CD14-positive monocyte (primary cell): Measurements from ENCODE around the gene DDI2. TPM values are rescaled to one million over a fixed set of nuclear protein-coding genes. Genes with fewer than 3 reads are reported as not detected.

Source experiments
- DNase-seq, 3 donors: peaks; one replicate each; pipeline ENCODE4 v3.0.0-alpha.2; 2011 to 2022
- H2AFZ ChIP-seq: 2 replicates; pipeline ENCODE4 v1.6.0; 2012; ENCODE audit warnings: mild to moderate bottlenecking, low read depth, low read length, inconsistent platforms; ENCODE audit not compliant: insufficient read depth, poor library complexity, severe bottlenecking
- H3K27ac ChIP-seq, 2 donors: 1 replicate in 1 of 2; 2 replicates in 1 of 2; pipeline ENCODE4 v1.5.1; 2012 to 2013; ENCODE audit warnings: low read length in 2 of 2, control low read depth in 1 of 2, inconsistent platforms in 1 of 2, low read depth in 1 of 2, mild to moderate bottlenecking in 1 of 2
- H3K27me3 ChIP-seq, 2 donors: one replicate each; pipeline versions ENCODE4 v1.6.0 to v1.6.1; 2011 to 2013; ENCODE audit warnings: low read length in 2 of 2; ENCODE audit not compliant: control insufficient read depth in 2 of 2, insufficient read depth in 2 of 2
- H3K36me3 ChIP-seq, 2 donors: replicated peaks in 1 of 2; 1 replicate in 1 of 2; 2 replicates in 1 of 2; pipeline versions ENCODE4 v1.5.1 to v1.6.1; 2012 to 2013; ENCODE audit warnings: low read length in 2 of 2, control low read depth in 1 of 2, inconsistent platforms in 1 of 2, mild to moderate bottlenecking in 1 of 2; ENCODE audit not compliant: insufficient read depth in 2 of 2, control insufficient read depth in 1 of 2
- H3K4me1 ChIP-seq, 2 donors: 1 replicate in 1 of 2; 2 replicates in 1 of 2; pipeline versions ENCODE4 v1.5.1 to v1.6.1; 2012 to 2013; ENCODE audit warnings: low read length in 2 of 2, control low read depth in 1 of 2, inconsistent platforms in 1 of 2, mild to moderate bottlenecking in 1 of 2, moderate library complexity in 1 of 2; ENCODE audit not compliant: insufficient read depth in 2 of 2, control insufficient read depth in 1 of 2
- H3K4me2 ChIP-seq: replicated peaks from 2 replicates; pipeline ENCODE3; 2012; ENCODE audit warnings: low read length, moderate library complexity, mild to moderate bottlenecking; ENCODE audit not compliant: poor library complexity, severe bottlenecking; ENCODE audit errors: extremely low read depth
- H3K4me3 ChIP-seq, 3 experiments: fragments of 200-600 bp in 1 of 3; sonication (generic) in 1 of 3; replicated peaks in 1 of 3; 1 replicate in 2 of 3; 2 replicates in 1 of 3; pipeline ENCODE4 v1.5.1; 2011 to 2013; ENCODE audit warnings: low read length in 3 of 3, mild to moderate bottlenecking in 3 of 3, control low read depth in 2 of 3, low read depth in 2 of 3, inconsistent platforms in 1 of 3, moderate library complexity in 1 of 3
- H3K79me2 ChIP-seq: 2 replicates; pipeline ENCODE4 v1.6.0; 2012; ENCODE audit warnings: mild to moderate bottlenecking, control low read depth, inconsistent platforms, low read length, moderate library complexity; ENCODE audit not compliant: insufficient read depth
- H3K9ac ChIP-seq: 2 replicates; pipeline ENCODE4 v1.6.0; 2017; ENCODE audit warnings: low read length, mild to moderate bottlenecking; ENCODE audit not compliant: insufficient read depth, poor library complexity, severe bottlenecking
- H3K9me3 ChIP-seq, 2 donors: replicated peaks in 1 of 2; 1 replicate in 1 of 2; 2 replicates in 1 of 2; pipeline versions ENCODE4 v1.5.1 to v1.6.1; 2012 to 2013; ENCODE audit warnings: low read length in 2 of 2, control low read depth in 1 of 2; ENCODE audit not compliant: control insufficient read depth in 1 of 2, insufficient read depth in 1 of 2
- H4K20me1 ChIP-seq: 2 replicates; pipeline ENCODE4 v1.6.0; 2012; ENCODE audit warnings: mild to moderate bottlenecking, low read length, control low read depth, moderate library complexity; ENCODE audit not compliant: insufficient read depth
- H3K27ac Mint-ChIP-seq, 7 donors: one replicate each; pipeline ENCODE4 v1.8.0; 2020; ENCODE audit warnings: mild to moderate bottlenecking in 7 of 7, mixed read lengths in 7 of 7, moderate library complexity in 6 of 7, inconsistent platforms in 2 of 7
- H3K27me3 Mint-ChIP-seq, 3 donors: one replicate each; pipeline ENCODE4 v1.8.0; 2021 to 2022; ENCODE audit warnings: low read depth in 3 of 3, mild to moderate bottlenecking in 3 of 3, mixed read lengths in 3 of 3, moderate library complexity in 3 of 3, inconsistent platforms in 1 of 3
- H3K36me3 Mint-ChIP-seq, 2 donors: one replicate each; pipeline ENCODE4 v1.8.0; 2020; ENCODE audit warnings: mixed read lengths in 2 of 2, inconsistent platforms in 1 of 2, mild to moderate bottlenecking in 1 of 2
- H3K4me1 Mint-ChIP-seq: one replicate; pipeline ENCODE4 v1.8.0; 2020; ENCODE audit warnings: mild to moderate bottlenecking, mixed read lengths
- H3K4me3 Mint-ChIP-seq, 2 donors: one replicate each; pipeline ENCODE4 v1.8.0; 2020; ENCODE audit warnings: mild to moderate bottlenecking in 2 of 2, mixed read lengths in 2 of 2, moderate library complexity in 1 of 2
- H3K9me3 Mint-ChIP-seq, 7 donors: one replicate each; pipeline ENCODE4 v1.8.0; 2020 to 2022; ENCODE audit warnings: mixed read lengths in 7 of 7, mild to moderate bottlenecking in 6 of 7, moderate library complexity in 6 of 7, inconsistent platforms in 2 of 7
- WGBS: methylation state at CpG from one replicate; pipeline ENCODE4 v1.1.5; 2013; ENCODE audit warnings: missing lambda C conversion rate; ENCODE audit not compliant: insufficient coverage; 5-methylcytosine and 5-hydroxymethylcytosine counted together
- intact Hi-C, 2 donors: fragments of 100-400 bp; cut with micrococcal nuclease; formaldehyde crosslinking; loops; one replicate each; pipeline versions ENCODE4 v1.15.0 to v1.15.1; 2023
- polyA plus RNA-seq, 3 donors: library from polyadenylated mRNA; depleted of rRNA in 1 of 3; unstranded in 2 of 3; stranded (reverse) in 1 of 3; fragments of 300-500 nt in 2 of 3; fragments of >200 nt in 1 of 3; fragmentation: Illumina TruSeq in 2 of 3; gene quantifications; 1 replicate in 2 of 3; 2 replicates in 1 of 3; pipeline ENCODE4 v1.2.3, GENCODE V29; 2012 to 2021
- TF ChIP-seq, protein P1 (sequence below): fragments of 200-600 bp; IDR thresholded peaks from one replicate; pipeline ENCODE4 v1.8.0; 2022; ENCODE audit warnings: antibody characterized with exemption, mild to moderate bottlenecking

Gene DDI2
- polyA plus RNA-seq, 3 donors = 2.5 to 5.4 (median 3.2) TPM

GRCh38 chr1:15706751-15707150, 89.5 kb downstream of the DDI2 start:
- Mint-ChIP-seq H3K9me3 (no peaks in the 10 kb centered on the region), H3K4me1 (peaks cover 11% of the 10 kb centered on the region), H3K27ac (peak overlapping the region in 1 of 7 donors; percentile 51)

DNA sequence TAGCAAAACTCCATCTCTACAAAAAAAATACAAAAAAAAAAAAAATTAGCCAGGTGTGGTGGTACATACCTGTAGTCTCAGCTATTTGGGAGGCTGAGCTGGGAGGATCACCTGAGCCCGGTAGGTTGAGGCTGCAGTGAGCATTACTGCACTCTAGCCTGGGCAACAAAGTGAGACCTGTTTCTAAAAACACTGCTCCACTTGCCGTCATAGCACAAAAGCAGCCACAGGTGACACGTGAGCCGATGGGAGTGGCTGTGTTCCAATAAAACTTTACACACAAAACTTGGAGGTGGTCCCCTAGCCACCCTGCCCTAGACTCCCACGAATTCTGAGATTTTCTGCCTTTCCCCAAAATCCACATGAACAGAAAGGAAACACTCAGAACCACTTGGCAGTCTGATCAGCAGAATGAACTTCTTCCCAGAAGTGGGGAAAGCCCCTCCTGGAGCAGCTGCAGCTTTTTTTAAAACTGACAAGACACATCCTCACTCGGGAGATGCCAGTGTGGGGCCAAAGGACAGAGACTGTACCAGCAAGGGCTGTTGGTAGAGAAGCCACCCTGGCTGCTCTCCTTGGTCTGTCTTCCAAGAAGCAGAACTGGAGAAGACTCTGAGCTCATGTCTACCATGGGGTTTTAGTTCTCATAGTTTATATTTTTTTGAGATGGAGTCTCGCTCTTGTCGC, 90.1 kb downstream of the DDI2 start:
- TF ChIP-seq, protein P1, sequence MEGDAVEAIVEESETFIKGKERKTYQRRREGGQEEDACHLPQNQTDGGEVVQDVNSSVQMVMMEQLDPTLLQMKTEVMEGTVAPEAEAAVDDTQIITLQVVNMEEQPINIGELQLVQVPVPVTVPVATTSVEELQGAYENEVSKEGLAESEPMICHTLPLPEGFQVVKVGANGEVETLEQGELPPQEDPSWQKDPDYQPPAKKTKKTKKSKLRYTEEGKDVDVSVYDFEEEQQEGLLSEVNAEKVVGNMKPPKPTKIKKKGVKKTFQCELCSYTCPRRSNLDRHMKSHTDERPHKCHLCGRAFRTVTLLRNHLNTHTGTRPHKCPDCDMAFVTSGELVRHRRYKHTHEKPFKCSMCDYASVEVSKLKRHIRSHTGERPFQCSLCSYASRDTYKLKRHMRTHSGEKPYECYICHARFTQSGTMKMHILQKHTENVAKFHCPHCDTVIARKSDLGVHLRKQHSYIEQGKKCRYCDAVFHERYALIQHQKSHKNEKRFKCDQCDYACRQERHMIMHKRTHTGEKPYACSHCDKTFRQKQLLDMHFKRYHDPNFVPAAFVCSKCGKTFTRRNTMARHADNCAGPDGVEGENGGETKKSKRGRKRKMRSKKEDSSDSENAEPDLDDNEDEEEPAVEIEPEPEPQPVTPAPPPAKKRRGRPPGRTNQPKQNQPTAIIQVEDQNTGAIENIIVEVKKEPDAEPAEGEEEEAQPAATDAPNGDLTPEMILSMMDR = no peak
- Histone ChIP-seq H3K9me3 (no peaks in the 10 kb centered on the region), H3K4me3 (no peak overlapping the region), H3K4me1 (no peaks in the 10 kb centered on the region), H3K36me3 (peaks cover 10 to 28% of the 10 kb centered on the region in 2 donors), H3K27ac (peak overlapping the region in 1 of 2 donors; percentile 20), H4K20me1 (peaks cover 100% of the 10 kb centered on the region), H3K4me2 (no peak overlapping the region), H3K27me3 (no peaks in the 10 kb centered on the region), H3K9ac (no peak overlapping the region), H2AFZ (no peak overlapping the region), H3K79me2 (peaks cover 90% of the 10 kb centered on the region)
- WGBS = 89% methylated on average over 7 of the region's 8 CpGs
- intact Hi-C loops = no loop called here
- DNase-seq = no peak
- Mint-ChIP-seq H3K4me3 (no peak overlapping the region), H3K4me1 (peaks cover 10% of the 10 kb centered on the region), H3K27ac (peak overlapping the region in 3 of 7 donors; percentile 35 to 60 (median 37)), H3K27me3 (peaks cover 0 to 2% (median 0%) of the 10 kb centered on the region in 3 donors), H3K9me3 (no peaks in the 10 kb centered on the region), H3K36me3 (peaks cover 22 to 36% of the 10 kb centered on the region in 2 donors)

More at GRCh38 chr1:15706751-15707150, 89.5 kb downstream of the DDI2 start:
- Histone ChIP-seq H3K9ac (no peak overlapping the region), H4K20me1 (peaks cover 100% of the 10 kb centered on the region), H3K27me3 (no peaks in the 10 kb centered on the region), H3K4me2 (no peak overlapping the region), H3K9me3 (no peaks in the 10 kb centered on the region), H3K79me2 (peaks cover 90% of the 10 kb centered on the region), H3K4me1 (no peaks in the 10 kb centered on the region), H3K4me3 (no peak overlapping the region), H3K36me3 (peaks cover 10 to 24% of the 10 kb centered on the region in 2 donors), H3K27ac (no peak overlapping the region), H2AFZ (no peak overlapping the region)
- no peak overlapping the region for H3K4me3 Mint-ChIP-seq
- whole genome bisulfite sequencing = 91% methylated on average over 5 of the region's 7 CpGs
- no peak for DNase-seq
- H3K36me3 Mint-ChIP-seq = peaks cover 23 to 43% of the 10 kb centered on the region in 2 donors
- TF ChIP-seq, protein P1 = no peak
- H3K27me3 Mint-ChIP-seq = peaks cover 0 to 2% (median 0%) of the 10 kb centered on the region in 3 donors
- intact Hi-C loops = no loop called here
